GM23248 (cell line): ENCODE data around the gene IL22.

Source experiments
- EZH2 ChIP-seq: fragments of 200-600 bp; sonication (generic); IDR thresholded peaks from 2 replicates; pipeline ENCODE4 v1.6.1; 2018; ENCODE audit warnings: antibody characterized with exemption, mild to moderate bottlenecking; ENCODE audit not compliant: insufficient read depth, poor library complexity, severe bottlenecking
- EZH2phosphoT487 ChIP-seq: fragments of 200-600 bp; sonication (generic); IDR thresholded peaks from 2 replicates; pipeline ENCODE4 v1.6.1; 2018; ENCODE audit warnings: antibody characterized with exemption, moderate library complexity, mild to moderate bottlenecking, low read depth; ENCODE audit not compliant: insufficient read depth

GRCh38 chr12:68198507-68199086 is 54.8 kb downstream of the IL22 start:
- TF ChIP-seq EZH2 (no peak), EZH2phosphoT487 (no peak)
